GM23338 (cell line): ENCODE measurements around the gene SERPINA6. TPM values are rescaled to one million over a fixed set of nuclear protein-coding genes. Genes with fewer than 3 reads are reported as not detected.

Experiments
- ATAC-seq: fragments of 200-7000 bp; cut with Tn5 transposase; 3 replicates; pipeline ENCODE4 v1.9.1; 2020
- DNase-seq: peaks from one replicate; pipeline ENCODE4 v3.0.0-alpha.2; 2015; ENCODE audit warnings: low spot score
- H2AFZ ChIP-seq: fragments of 200-600 bp; sonication (generic); 2 replicates; pipeline ENCODE4 v1.8.0; 2016; ENCODE audit warnings: antibody characterized with exemption, mild to moderate bottlenecking, moderate library complexity
- H3F3A ChIP-seq: fragments of 200-600 bp; sonication (generic); replicated peaks from 2 replicates; pipeline ENCODE4 v1.8.0; 2017; ENCODE audit warnings: antibody characterized with exemption, mixed run types, low read depth
- H3K27ac ChIP-seq: fragments of 200-600 bp; sonication (generic); 2 replicates; pipeline ENCODE4 v1.6.1; 2016; ENCODE audit warnings: low read depth
- H3K27me3 ChIP-seq: fragments of 200-600 bp; sonication (generic); 2 replicates; pipeline ENCODE4 v1.8.0; 2016; ENCODE audit warnings: mild to moderate bottlenecking, mixed run types, moderate library complexity; ENCODE audit not compliant: insufficient read depth
- H3K36me3 ChIP-seq: fragments of 200-600 bp; sonication (generic); 2 replicates; pipeline ENCODE4 v1.8.0; 2016; ENCODE audit warnings: mild to moderate bottlenecking; ENCODE audit not compliant: insufficient read depth
- H3K4me1 ChIP-seq: fragments of 200-600 bp; sonication (generic); 2 replicates; pipeline ENCODE4 v1.8.0; 2016; ENCODE audit warnings: mild to moderate bottlenecking, moderate library complexity; ENCODE audit not compliant: insufficient read depth
- H3K4me2 ChIP-seq: fragments of 200-600 bp; sonication (generic); 2 replicates; pipeline ENCODE4 v1.7.1; 2017; ENCODE audit warnings: mixed run types
- H3K4me3 ChIP-seq: fragments of 200-600 bp; sonication (generic); 2 replicates; pipeline ENCODE4 v1.6.1; 2016; ENCODE audit warnings: mixed run types
- H3K79me2 ChIP-seq: fragments of 200-600 bp; sonication (generic); replicated peaks from 2 replicates; pipeline ENCODE4 v1.8.0; 2017; ENCODE audit warnings: mild to moderate bottlenecking; ENCODE audit not compliant: insufficient read depth
- H3K9me2 ChIP-seq: fragments of 200-600 bp; sonication (generic); 2 replicates; pipeline ENCODE4 v1.8.0; 2017; ENCODE audit not compliant: insufficient read depth
- H4K20me1 ChIP-seq: fragments of 200-600 bp; sonication (generic); replicated peaks from 2 replicates; pipeline ENCODE4 v1.8.0; 2017; ENCODE audit warnings: mild to moderate bottlenecking; ENCODE audit not compliant: insufficient read depth
- H3K27ac Mint-ChIP-seq: 2 replicates; pipeline ENCODE4 v1.8.0; 2020; ENCODE audit warnings: inconsistent platforms, mild to moderate bottlenecking, moderate library complexity, mixed read lengths
- H3K27me3 Mint-ChIP-seq: 3 replicates; pipeline ENCODE4 v1.8.0; 2022; ENCODE audit warnings: low read depth, mild to moderate bottlenecking, moderate library complexity, mixed read lengths, inconsistent platforms; ENCODE audit not compliant: insufficient read depth, poor library complexity
- H3K36me3 Mint-ChIP-seq: 3 replicates; pipeline ENCODE4 v1.8.0; 2021; ENCODE audit warnings: low read depth, mild to moderate bottlenecking, inconsistent platforms, moderate library complexity, mixed read lengths
- H3K4me1 Mint-ChIP-seq: 3 replicates; pipeline ENCODE4 v1.8.0; 2020; ENCODE audit warnings: mild to moderate bottlenecking, inconsistent platforms, mixed read lengths
- H3K4me3 Mint-ChIP-seq: 3 replicates; pipeline ENCODE4 v1.8.0; 2021; ENCODE audit warnings: moderate library complexity, mild to moderate bottlenecking, inconsistent platforms, mixed read lengths
- H3K9me3 Mint-ChIP-seq: 3 replicates; pipeline ENCODE4 v1.8.0; 2020; ENCODE audit warnings: moderate library complexity, mild to moderate bottlenecking, inconsistent platforms, mixed read lengths
- CREB1 ChIP-seq: fragments of 250-450 bp; sonication (Bioruptor Pico); IDR thresholded peaks from 2 replicates; pipeline ENCODE4 v1.5.0; 2020; ENCODE audit warnings: low read depth, mild to moderate bottlenecking, moderate library complexity
- CTCF ChIP-seq, 2 experiments: fragments of 200-600 bp in 1 of 2; sonication (generic) in 1 of 2; conservative IDR thresholded peaks; 2 replicates each; pipeline versions ENCODE4 v1.5.1 to v1.6.1; 2016 to 2017; ENCODE audit warnings: antibody characterized with exemption in 2 of 2, low read depth in 2 of 2, mild to moderate bottlenecking in 2 of 2, moderate library complexity in 1 of 2
- JUNB ChIP-seq: IDR thresholded peaks from one replicate; pipeline ENCODE4 v1.6.1; 2016; ENCODE audit warnings: antibody characterized with exemption; ENCODE audit not compliant: unreplicated experiment
- REST ChIP-seq: IDR thresholded peaks from one replicate; pipeline ENCODE4 v1.6.1; 2018; ENCODE audit warnings: antibody characterized with exemption; ENCODE audit not compliant: unreplicated experiment
- ZNF462 ChIP-seq: fragments of 250-450 bp; sonication (Bioruptor Pico); IDR thresholded peaks from 2 replicates; pipeline ENCODE4 v1.5.0; 2020; ENCODE audit warnings: mild to moderate bottlenecking, moderate library complexity
- polyA plus RNA-seq: library from polyadenylated mRNA; unstranded; fragments of >200 nt; fragmentation: Nextera tagmentation; extraction: Ambion mirVana; gene quantifications from 2 replicates; pipeline ENCODE4 v1.2.1, GENCODE V29; 2016
- total RNA-seq: library from RNA; depleted of rRNA; stranded (reverse); fragments of >200 nt; shearing (Covaris generic); gene quantifications from 2 replicates; pipeline ENCODE4 v1.2.3, GENCODE V29; 2014

Gene SERPINA6
- total and polyA plus RNA-seq, 2 experiments from 2014 or later, result not detected

DNA sequence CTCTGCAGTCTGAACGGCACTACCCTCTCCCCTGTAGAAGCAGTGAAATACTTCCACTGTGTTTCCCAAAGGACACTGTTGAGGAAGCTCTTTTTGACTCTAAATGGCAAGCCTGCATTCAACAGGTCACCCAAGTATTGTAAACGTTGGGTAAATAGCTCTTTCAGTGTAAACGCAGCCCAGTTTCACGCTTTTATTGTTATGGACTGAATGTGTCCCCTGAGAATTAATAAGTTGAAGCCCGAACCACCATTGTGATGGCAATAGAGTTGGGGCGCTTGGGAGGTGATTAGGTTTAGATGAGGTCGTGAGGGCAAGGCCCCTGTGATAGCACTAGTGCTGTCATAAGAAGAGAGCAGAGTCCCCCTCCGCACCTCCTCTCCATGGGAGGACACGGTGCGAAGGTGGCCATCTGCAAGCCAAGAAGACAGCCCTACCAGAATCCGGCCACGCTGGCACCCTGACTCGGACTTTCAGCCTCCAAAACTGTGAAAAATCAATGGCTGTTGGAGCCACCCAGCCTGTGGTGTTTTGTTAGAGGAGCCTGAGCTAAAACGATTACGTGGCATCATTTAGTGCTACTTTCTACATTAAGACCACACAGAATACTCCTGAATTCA, 31.1 kb downstream of the SERPINA6 start:
- Histone ChIP-seq H3K4me3 (no peak overlapping the region), H3F3A (no peaks in the 10 kb centered on the region), H4K20me1 (no peaks in the 10 kb centered on the region), H3K79me2 (no peaks in the 10 kb centered on the region), H2AFZ (no peak overlapping the region), H3K36me3 (no peaks in the 10 kb centered on the region), H3K4me1 (no peaks in the 10 kb centered on the region; the same call in 1 of the 2 replicates), H3K4me2 (no peak overlapping the region), H3K9me2 (0 out of 2 replicates have a peak, but pooled peaks cover 10% of the 10 kb centered on the region), H3K27me3 (no peaks in the 10 kb centered on the region), H3K27ac (no peak overlapping the region)
- Mint-ChIP-seq H3K36me3 (no peaks in the 10 kb centered on the region), H3K4me3 (no peak overlapping the region), H3K27me3 (peaks cover 6% of the 10 kb centered on the region), H3K9me3 (no peaks in the 10 kb centered on the region), H3K4me1 (peaks cover 7% of the 10 kb centered on the region; the same call in 2 of the 3 replicates), H3K27ac (no peak overlapping the region)
- DNase-seq (no peak), ATAC-seq (no peak)
- TF ChIP-seq CREB1 (no peak), REST (no peak), JUNB (no peak), CTCF (conservative IDR thresholded peaks at IDR 0.05; ENCODE audit: low read depth in 2 of 2) (no peak), ZNF462 (CRISPR knock-in tag) (no peak)
